Ramos (cell line): ENCODE measurements around the gene KCNG4.

Source experiments
- in situ Hi-C: fragments of 300-500 bp; cut with MboI; formaldehyde crosslinking; loops from one replicate; pipeline ENCODE4 v1.14.3; 2022; ENCODE audit warnings: low sequenced_read_pairs; ENCODE audit not compliant: unreplicated experiment

KCNG4 gene

DNA sequence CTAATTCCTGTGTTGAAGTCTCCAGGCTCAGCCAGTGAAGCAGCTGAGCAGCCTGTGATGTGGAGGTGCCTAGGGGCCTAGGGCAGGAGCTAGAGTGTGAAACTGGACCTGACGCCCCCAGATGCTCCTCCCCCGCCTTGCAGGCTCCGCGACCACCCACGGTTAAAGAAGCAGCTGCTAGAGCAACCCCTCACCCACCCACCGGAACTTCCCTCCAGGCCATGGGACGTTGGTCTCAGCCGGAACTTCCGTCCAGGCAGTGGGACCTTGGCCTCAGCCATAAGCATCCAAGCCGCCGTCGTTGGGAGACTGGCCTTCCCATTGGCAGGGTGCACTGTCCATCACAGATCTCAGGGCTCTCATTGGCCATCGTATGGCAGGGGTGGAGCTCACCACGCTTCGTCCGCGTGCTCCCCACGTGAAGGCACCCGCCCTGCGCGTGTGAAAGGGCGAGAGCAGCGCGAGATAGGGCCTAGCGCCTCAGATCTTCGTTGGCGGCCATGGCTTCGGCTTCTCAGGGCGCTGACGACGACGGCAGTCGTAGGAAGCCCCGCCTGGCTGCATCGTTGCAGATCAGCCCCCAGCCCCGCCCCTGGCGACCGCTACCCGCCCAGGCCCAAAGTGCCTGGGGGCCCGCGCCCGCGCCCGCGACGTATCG is 49.0 kb downstream of the KCNG4 start, which contains the start of gene ADAD2:
TSS of gene ADAD2 (plus strand) at position 427 of the 658 bp plus-strand sequence. CDS start at position 501, 74 bp downstream.
- in situ Hi-C loops: no loop called here

DNA sequence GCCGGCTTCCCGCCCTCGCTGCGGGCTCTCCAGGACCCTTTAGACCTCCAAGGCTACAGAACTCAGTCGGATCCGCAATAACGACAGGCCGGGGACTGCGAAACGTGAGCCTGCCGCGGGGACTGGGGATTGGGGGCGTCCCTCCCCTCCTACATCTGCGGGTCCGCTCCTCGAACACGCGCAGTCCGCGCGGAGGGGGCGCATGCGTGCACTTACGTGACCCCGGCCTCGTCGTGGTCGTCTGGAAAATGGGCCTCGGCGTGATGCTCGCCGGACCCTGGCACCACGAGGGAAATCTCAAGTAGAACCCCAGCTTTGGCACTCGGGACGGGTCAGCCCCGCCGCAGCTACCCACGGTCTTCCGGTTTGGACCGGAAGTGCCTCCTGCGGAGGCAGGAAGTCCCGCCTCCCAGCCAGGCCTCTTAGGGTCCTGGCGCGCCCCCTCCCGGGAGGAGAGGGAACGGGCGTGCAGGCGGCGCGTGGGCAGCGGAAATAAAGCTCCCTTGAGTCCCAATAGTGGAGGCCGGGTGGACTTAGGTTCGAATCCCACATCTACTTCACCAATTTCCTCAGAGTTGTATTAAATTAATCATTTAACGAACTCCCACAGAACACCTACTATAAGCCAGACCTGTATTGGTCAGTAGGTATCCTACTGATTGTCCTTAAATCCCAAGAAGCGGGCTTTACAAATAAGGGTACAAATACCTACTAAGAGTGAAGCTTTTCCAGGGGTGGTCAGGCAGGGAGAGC is 53.0 kb downstream of the KCNG4 start, which contains the start of gene TAF1C:
TSS of gene TAF1C (minus strand) at position 373 of the 753 bp plus-strand sequence. CDS start 2,069 bp downstream, outside the sequence.
- in situ Hi-C loops: loop anchor here (5.0 kb wide), 1 partner anchor 100 kb away; no protein-coding TSS in a partner anchor

DNA sequence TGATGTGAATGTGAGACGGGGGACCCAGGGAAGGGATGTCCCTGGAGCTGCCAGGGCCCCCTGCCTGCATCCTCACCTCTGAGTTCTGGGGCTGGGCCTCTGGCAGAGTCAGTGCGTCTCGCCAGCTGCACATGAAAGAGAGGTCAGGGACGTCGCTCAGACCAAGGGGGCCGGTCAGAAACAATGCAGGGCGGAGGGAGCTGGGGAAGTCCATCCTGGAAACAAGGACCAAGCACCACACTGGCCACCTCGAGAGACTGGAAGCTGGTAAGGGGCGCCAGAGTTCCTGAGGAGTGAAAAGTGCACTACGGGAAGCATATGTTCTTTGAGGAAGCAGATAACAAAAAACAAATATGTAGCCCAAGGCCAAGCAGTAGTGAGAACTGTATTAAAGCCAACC is 55.0 kb downstream of the KCNG4 start:
- in situ Hi-C loops: loop anchor here (5.0 kb wide), 1 partner anchor 97 kb away; no protein-coding TSS in a partner anchor

DNA sequence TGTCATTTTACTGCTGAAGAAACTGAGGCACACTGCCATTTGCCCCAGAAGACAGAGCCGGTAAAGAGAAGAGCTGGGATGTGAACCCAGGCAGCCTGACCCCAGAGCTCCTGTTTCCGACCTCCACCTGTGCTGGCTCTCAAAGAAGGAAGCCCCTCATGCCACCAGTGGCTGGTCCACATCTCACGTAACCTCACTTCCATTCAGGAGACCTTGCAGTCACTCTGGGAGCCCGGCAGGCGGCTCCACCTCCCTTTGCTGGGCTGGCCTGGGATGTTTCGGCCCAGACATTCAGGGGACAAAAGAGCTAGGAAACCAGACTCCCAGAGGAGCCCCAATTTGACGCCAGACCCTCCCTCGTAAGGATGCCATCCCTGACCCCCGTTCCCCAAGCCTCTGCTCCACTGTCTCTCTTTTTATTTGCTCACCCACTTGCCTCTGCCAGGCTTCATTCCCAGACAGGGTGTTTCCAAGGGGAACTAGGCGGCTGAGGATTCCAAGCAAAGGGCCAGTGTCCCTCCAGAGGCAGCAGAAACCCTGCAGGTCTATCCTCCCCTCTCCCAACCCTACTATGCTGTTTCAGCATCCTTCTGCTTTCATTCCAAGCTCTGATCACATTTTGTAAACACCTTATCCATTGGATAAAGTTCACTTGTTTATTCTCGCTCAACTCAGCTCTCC is 55.8 kb downstream of the KCNG4 start:
- in situ Hi-C loops: no loop called here

DNA sequence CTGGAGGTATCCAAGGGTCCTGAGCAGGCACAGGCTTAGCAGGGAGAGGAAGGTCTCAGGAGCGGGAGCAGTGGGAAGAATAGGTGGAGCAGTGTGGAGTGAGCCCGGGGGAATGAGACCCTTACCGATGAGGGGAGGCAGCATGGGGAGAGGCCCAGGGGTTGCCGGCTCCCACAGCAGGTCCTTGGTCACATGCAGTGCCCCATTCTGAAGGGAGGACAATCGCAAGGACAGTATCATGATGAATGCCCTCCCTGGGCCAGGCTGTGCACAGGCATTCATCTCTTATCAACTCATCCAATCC is 56.3 kb downstream of the KCNG4 start:
- in situ Hi-C loops: no loop called here

DNA sequence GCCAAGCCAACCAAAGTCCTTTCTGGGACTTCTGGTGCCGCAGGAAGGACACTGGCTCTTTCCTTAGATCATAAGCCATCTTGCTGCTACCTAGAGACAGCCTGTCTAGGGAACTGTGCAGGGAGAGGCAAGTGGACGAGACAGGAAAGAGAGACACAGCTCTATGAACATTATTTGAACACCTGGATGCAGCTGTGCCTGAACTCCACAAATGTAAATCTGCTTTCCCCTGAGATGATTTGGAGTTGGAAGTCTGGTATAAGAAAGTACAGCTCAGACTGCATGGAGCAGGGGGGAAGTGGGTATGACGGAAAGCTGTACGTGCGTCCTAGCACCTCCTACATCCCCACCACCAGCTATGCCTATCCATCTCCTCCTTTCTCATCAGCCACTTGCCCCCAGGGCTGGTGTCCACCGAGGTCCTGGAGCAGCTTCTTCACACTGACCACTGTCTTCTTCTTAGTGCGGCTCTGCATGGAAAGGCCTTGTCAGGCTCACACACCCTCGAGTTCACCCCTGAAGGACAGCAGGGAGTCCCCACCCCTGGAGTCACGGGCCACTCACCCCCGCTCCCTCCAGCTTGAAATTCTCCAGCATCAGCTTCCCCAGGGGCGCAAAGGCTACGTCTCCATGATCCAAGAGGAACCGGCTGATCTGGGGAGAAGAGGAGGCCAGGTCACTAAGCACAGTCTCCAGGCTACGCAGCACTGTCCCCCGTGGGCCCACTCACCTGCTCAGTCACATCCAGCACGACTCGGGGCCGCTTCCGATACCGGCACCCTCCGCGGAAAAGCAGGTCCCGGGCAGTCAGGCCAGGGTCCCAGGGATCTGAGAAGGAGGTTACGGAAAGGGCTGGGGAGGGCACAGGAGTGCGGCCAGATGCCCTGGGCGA is 56.9 kb downstream of the KCNG4 start:
- in situ Hi-C loops: no loop called here

DNA sequence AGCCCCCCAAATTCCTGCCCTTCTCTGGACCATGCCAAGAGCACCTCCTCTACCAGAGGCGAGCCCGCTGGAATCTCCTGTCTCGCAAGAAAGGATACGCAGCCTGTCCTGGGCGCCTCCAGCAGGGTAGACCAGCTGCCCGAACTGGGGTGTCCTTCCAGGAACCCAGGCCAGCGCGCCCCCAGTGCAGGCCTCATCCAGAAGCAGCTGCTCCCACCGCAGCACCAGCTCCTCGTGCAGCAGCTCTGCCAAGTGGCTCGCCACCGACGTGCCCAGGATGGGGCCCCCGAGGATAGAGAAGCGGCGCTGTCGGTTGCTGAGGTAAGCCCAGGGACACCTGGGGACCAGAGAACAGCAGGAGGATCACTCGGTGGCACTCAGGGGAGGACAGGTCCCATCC is 57.7 kb downstream of the KCNG4 start:
- in situ Hi-C loops: no loop called here

DNA sequence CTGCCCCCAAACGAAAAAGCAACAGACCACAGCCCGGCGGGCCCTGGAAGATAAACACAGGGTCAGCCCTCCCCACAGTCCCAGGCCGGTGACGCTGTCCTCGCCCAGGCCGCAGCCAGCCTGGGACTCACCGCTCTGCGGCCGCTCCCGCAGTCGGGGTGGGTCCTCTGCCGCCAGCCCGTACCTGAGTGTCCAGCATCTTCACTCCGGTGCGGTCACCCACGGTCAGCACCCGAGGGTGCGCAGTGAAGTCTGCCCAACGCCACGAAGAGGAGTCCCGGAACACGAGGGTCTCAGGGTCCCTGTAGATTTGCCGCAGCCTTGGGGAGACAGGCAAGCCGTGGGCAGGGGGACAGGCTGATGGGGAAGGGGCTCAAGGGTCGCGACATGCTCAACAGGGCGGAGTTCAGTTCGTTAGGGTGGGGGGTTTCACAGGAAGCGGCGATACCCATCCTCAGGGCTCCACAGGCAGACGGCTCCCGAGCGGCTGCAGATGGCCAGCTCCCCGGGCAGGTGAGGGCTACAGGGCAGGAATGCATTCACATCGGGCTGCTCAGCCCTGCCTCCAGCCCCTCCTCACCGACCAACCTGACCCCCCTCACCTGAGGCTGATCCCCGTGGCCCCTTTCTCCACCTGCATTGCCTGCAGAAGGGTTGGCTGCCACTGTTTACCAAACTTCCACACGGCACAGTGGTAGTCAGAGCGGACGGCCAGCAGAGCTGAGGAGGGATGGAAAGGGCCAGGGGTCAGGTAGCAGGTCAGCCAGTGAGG is 58.5 kb downstream of the KCNG4 start:
- in situ Hi-C loops: no loop called here

DNA sequence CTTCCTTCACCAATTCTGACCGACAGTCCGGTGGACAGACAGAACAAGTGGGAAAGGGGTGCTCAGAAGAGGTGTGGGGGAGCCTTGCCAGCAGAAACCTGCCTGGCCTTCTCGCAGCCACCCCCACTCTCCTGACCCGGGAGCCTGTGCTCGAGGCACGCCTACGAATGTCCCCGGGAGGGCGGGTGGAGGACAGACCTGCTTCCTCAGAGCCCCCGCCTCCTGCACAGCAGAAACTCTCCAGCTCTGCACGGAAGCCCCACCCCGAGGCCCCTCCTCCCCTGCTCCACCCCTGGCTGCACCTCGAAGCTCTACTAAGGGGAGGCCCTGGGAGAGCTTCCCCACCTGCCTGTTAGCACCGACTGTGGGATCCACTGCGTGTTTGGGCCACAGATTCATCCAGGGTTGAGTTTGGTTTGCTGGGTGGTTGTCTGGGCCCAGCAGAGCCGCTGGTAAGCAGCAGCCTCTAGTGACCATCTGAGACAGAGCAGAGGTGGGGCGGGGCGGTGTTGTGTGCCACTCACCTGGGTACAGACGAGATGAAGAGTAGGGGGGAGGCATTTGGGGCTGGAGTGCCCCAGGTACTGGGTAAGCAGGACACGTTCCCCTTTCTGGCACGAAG is 59.2 kb downstream of the KCNG4 start:
- in situ Hi-C loops: no loop called here

DNA sequence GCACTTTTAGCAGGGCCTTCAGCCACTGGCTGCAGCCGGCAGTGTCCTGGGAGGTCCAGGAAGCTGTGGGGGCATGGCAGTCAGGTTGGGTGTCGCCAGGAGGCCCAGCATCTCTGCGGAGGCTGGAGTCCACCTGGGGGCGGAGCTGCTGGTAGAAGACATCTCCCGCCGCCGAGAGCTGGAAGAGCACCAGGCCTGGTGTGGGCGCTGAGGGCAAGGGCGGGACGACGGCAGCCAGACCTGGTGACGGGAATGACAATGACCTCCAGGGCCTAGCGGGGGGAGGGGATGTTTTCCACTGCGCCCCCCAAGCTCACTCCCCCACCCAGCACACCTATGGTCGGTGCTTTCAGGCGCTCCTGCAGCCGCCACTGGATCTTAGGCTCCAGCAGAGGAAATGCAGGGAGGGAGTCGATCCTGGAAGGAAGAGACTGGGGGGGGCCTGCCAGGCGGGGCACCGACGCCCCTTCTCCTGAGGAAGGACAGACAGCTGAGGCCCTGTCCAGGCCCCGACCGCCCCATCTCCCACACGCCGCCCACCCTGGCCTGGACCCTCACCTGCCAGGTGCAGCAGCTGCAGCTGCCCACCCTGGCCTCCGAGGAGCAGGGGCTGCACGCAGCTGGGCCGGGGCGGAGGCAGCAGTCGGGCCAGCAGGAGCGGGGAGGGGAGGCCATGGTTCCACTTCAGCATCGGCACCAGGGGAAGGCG is 60.0 kb downstream of the KCNG4 start:
- in situ Hi-C loops: no loop called here

DNA sequence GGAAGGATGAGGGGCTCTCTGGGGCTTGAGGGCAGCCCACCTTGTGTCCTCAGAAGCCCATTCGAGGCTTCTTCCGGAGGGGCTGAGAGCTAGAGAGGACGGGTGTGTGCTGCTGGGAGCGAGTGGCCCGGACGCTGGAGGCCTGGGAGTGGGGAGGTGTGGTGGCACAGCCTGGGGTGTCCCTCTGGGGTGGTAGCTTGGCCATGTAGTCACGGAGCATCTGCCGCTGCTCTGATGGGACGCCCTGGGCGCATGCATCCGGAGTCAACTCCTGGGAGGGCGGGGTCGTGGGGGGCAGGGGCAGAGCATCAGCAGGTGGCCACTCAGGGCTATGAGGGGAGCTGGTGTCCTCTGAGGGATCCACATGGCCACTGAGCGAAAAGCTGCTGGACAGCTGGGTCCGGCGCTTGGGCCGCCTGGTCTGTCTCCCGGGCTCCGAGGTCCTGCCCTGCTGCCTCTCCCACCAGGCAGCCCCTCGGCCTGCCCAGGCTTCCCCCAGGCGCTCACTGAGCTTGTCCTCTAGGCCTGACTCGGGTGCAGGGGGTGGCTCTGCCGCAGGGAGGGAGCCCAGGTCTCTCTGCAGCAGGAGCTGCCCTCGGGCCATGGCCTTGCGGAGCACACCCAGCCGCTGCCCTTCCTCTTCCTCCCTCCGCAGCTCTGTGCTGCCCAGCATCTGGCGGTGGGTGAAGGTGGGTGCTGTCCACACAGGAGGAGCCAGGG is 60.8 kb downstream of the KCNG4 start:
- in situ Hi-C loops: no loop called here

DNA sequence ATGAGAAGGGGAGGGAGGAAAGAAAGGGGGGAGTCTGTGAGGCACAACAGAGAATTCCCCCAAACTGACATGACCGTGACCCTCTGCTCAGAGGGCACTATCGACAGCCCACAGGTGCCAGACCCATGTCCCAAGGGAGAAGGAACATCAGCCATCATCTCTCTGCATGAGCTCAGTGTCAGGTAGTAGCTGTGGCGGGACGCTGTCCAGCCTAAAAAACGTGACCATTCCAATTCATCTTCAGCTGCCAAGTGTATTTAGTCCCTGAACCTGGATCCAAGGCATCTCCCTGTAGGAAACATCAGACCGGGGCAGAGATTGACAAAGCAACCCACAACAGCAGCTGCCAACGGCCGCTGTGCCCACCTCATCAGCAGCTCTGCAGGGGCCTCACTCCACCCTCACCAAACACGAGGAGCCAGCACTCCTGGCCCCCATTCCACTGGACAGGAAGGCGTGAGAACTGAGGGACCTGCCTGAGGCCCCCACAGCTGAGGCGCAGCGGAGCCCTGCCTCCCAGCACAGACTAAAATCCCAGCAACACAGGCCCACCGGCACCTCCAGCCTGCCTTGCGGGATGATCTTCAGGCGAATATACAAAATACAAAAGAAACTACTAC is 61.6 kb downstream of the KCNG4 start:
- in situ Hi-C loops: no loop called here

DNA sequence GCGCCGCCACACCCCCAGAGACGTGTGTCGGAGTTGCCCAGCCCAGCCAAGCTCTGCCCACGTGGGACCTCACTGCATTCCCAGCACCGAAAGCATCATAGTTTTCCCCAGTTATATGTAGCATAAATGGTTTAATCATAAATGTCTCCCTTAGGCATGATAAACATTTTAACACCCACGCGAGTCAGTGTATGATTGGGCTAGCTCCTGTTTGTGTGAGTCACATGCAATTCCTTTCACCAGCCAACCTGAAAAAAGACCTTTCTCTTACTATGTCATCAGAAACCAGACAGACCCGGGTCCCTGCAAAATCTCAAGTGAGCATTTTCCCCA is 62.1 kb downstream of the KCNG4 start:
- in situ Hi-C loops: no loop called here

DNA sequence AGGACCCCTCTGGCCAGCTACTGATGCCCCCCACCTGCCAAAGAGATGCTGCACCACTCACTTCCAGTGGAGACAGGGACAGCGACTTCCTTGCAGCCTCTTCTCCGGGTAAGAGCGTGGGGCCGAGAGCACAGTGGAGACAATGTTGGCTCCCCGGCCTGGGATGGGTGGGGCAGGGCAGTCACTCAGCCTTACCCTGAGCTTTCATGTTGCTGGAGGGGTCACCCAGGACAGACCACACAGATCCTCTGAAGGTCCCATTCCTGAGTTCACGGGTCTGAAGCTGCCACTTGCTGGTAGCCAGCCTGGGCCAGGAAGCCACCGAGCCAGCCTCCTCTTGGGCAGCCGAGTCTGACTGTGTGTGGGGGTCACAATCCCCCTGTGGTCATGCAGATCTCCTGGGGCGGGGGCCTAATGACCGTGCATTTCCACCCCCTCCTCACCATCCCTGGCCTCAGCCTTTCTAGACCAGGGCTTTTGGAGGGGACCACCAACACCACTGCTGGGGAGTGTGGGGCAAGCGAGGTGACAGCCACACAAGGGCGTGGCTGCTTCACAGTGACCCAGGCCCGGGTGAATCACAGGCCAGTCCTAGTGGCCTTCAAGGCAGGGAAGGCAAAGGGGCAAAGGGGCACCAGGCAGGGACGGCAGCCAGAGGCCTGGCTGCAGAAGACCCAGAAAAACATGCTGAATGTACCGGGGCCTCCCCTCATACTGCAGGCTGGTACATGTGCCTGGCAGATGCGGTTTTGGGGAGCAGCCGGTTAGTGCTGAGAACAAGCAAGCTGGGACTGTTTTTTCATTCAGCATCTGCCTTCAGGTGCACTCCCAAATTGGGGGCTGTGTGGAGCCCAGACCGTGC is 63.4 kb downstream of the KCNG4 start:
- in situ Hi-C loops: no loop called here

DNA sequence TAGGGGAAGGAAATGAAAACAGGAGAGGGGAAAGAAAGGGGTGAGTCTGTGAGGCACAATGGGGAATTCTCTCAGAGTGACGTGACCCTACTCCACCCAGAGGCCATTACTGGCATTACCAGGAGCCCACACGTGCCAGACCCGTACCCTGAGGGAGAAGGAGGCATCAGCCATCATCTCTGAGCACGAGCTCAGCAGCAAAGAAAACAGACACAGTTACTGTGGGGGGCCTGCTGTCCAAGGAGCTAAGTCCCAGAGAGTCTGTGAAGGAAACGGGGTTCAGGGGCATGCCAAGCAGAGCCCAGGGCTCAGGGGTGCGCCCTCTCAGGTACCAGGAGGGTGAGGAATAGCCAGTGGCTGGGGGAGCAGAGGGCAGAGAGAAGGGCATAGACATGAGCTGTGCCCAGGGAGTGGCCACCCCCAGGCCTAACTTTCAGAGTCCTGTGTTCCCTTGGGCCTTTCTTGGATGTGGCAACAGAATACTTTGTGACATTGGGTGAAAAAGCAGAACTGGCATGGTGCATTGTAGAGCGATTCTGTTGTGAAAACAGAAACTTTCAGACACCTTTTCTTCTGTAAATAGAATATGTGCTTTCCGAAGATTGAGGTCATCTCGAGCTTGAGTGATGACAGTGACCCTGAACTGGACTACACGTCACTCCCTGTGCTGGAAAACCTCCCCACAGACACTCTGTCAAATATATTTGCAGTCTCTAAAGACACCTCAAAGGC is 64.3 kb downstream of the KCNG4 start:
- in situ Hi-C loops: no loop called here

DNA sequence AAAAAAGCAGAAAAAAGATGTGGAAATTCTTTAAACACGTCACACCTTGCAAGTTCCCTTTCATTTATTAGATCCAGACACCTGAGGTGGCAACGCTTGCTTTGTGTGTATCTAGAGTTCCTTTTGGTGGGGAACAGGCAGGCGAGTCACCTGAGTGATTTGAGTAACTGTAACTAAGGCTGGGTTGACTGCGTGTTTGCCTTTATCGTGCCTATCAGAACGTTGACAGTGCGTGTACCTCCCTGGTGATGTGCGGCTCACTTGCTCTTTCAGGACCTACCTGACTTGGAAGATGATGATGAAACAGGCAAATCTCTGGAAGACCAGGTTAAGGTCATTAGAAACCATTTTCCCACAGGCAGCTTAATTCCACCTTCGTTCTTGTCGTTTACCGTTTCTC is 65.4 kb downstream of the KCNG4 start:
- in situ Hi-C loops: no loop called here
